Airway epithelial cell (primary cell): ENCODE data around the gene SMARCD1. TPM values are rescaled to one million over a fixed set of nuclear protein-coding genes. Genes with fewer than 3 reads are reported as not detected.

Experiments used
- total RNA-seq: library from RNA; depleted of rRNA; stranded (reverse); fragments of >200 nt; gene quantifications from 2 replicates; pipeline ENCODE4 v1.2.3, GENCODE V29; 2015

SMARCD1 gene
- total RNA-seq, result 41.6 and 74.7 TPM in 2 replicates

DNA sequence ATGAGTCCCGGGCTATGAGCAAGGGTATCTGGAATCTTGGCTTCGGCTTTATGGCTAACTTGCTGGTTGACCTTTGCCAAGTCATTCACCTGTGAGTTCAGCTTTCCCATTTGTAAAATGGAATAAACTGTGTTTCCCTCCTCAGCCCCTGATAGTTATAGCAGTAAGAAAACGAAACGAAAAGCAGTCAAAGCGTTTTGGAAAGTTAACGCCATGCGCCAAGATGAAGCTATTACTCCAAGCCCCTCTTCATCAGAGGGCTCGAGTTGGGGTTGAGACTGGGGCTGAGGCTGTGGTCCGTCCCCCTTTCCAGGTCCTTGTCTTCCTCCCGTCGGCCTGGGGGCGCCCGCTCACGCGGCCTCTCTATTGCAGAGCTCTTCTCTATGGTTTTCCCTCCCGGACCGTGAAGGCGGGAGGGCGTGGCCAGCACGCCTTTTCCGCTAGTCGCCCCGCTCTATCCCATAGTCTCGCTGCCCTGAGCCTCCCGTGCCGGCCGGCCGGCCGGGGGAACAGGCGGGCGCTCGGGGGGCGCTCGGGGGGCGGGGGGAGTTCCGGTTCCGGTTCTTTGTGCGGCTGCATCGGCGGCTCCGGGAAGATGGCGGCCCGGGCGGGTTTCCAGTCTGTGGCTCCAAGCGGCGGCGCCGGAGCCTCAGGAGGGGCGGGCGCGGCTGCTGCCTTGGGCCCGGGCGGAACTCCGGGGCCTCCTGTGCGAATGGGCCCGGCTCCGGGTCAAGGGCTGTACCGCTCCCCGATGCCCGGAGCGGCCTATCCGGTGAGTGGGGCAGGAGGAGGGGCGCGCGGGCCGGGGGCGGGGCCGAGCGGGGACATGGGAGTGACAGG lies at the start of gene SMARCD1:
TSS of gene SMARCD1 (plus strand) at position 568 of the 840 bp plus-strand sequence. CDS start at position 596, 28 bp downstream.

DNA sequence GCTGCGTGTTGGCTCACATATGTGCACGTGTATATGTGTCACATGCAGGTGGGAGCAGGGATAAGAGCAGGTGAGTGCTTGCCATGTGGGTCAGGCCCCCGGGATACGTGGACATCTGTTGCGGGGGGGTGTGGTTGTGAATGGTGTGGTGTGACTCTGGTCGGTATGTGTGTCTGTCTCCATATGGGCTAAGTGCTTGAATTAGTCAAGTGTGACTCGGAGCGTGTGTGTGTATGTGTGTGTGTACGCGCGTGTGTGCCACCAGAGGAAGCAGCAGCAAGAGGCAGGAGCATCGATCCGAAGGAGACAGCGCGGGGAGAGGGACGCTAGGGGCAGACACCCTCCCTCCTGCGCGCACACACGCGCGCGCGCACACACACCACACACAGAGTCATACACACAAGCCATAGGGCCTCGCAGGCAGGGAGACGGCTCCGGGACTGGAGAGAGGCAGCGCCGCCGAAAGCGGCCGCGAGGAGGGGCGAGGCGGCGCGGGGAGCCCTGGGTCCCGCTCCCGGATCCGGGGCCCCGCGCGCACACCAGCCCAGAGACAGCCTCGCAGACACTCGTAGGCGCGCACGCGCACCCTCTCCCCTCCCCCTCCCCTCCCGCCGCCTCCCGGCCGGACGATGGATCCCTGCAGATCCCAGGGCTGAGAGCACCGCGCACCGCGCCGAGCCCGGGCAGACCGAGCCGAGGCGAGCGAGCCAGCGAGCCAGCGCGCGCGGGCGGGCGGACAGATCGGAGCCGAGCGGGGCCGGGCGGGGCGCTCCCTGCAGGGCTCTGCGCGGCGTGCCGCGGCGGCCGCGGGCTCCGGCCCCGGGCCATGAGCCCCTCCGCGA lies 27.9 kb upstream of the SMARCD1 start, which contains the start of gene ASIC1:
TSS of gene ASIC1 (plus strand) at position 597 of the 842 bp plus-strand sequence. CDS start 1,171 bp downstream, outside the sequence.

DNA sequence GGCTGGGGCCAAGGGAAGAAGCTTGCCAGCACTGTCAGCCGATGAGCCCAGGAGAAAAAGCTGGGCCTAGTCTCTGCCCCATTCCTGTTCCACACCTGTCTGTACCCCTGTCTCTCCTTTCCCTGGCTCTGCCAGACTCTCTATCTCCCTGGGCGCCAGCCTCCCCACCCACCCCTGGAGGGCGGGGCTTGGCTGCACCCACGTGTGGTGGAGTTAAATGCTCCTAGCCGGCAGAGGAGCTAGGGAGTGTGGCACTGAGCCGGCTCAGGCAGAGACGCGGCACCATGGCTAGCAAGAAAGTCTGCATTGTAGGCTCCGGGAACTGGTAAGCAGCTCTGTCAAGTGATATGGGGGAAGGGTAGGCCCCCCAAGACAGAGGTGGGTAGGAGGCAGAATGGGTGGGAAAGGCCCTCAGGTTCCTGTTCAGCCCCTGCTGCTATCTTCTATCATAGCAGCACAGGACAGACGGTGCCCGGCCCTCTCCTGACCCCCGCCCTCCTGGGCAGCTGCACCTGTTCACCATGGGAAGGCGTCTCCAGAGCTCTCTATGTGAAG lies 18.7 kb downstream of the SMARCD1 start, which contains the start of gene GPD1:
TSS of gene GPD1 (plus strand) at position 242 of the 555 bp plus-strand sequence. CDS start at position 285, 43 bp downstream.

DNA sequence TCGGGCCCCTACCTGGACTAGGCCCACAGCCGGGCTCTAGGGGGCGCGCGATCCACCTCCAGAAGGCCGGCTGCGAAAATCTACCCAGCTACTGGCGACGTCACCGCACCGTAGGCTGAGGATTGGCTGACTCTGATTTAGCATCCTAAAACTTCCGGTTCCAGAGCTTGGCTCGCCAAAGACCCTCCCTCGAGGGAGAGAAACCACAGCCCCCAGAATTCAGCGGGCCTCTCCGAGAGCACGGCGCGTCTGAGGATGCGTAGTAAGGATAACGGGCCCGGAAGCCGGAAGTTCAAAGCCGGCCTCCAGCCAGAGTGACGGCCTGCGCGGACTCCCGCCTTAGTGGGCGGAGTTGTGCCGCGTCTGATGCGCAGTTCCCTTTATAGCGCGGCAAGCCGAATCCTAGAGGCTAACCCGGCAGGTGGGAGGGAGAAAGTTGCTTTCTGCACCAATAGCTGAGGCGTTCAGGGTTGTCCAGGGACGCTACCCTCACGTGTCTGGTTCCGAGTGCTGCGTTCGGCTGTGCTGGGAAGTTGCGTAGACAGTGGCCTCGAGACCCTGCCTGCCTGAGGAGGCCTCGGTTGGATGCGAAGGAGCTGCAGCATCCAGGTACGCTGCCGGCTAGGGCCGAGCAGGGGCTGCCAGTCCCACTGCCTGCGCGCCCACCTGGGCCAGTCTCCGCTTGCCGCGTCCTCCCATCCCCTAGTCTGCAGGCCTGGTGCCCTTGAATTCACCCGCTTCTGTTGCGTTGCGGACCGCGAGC lies 26.7 kb downstream of the SMARCD1 start, which contains the start of gene COX14:
TSS of gene COX14 (plus strand) at position 544 of the 763 bp plus-strand sequence. CDS start 7,808 bp downstream, outside the sequence.

Other genes with a start within 250 kb of the SMARCD1 start
- 1.6 and 2.8 TPM in 2 replicates for gene BCDIN3D, start 242.2 kb upstream of the SMARCD1 start, total RNA-seq
- not detected in 2 replicates for gene FAIM2, start 181.4 kb upstream of the SMARCD1 start, total RNA-seq
- not detected in 2 replicates for gene AQP2, start 134.6 kb upstream of the SMARCD1 start, total RNA-seq
- gene AQP5, start 123.5 kb upstream of the SMARCD1 start, total RNA-seq, result 1.2 and 3.7 TPM in 2 replicates
- gene AQP6, start 112.4 kb upstream of the SMARCD1 start, total RNA-seq, result 0.14 TPM in 1 of 2 replicates, not detected in the other
- gene RACGAP1, start 59.8 kb upstream of the SMARCD1 start, total RNA-seq, result 54.8 and 57.2 TPM in 2 replicates
- gene ASIC1, start 27.7 kb upstream of the SMARCD1 start, total RNA-seq, result 5.4 and 5.9 TPM in 2 replicates
- gene GPD1, start 18.7 kb downstream of the SMARCD1 start, total RNA-seq, result 0.14 TPM in 1 of 2 replicates, not detected in the other
- gene COX14, start 26.9 kb downstream of the SMARCD1 start, total RNA-seq, result 57.8 and 64.6 TPM in 2 replicates
- 22.3 and 53.7 TPM in 2 replicates for gene CERS5, start 82.0 kb downstream of the SMARCD1 start, total RNA-seq
- gene LIMA1, start 198.2 kb downstream of the SMARCD1 start, total RNA-seq, result 105 and 116 TPM in 2 replicates